ENCODE measurements around the gene LRP1B. TPM values are rescaled to one million over a fixed set of nuclear protein-coding genes. Genes with fewer than 3 reads are reported as not detected.

LRP1B gene
- total RNA-seq, 1 donor from 2014 or later: not detected

GRCh38 chr2:141517180-141517851 lies 613.5 kb downstream of the LRP1B start:
- POLR2A ChIA-PET: no interaction called here
- Mint-ChIP-seq H3K27ac (no peak overlapping the region), H3K4me3 (no peak overlapping the region), H3K27me3 (no peaks in the 10 kb centered on the region), H3K4me1 (peaks cover 2% of the 10 kb centered on the region), H3K9me3 (no peaks in the 10 kb centered on the region), H3K36me3 (ENCODE audit: low read depth) (no peaks in the 10 kb centered on the region)
- DNase-seq (no peak), ATAC-seq (ENCODE audit: low read depth) (no peak)
- intact Hi-C loops (cut with micrococcal nuclease): no loop called here
- CTCF ChIA-PET: no interaction called here
- TF ChIP-seq CTCF (IDR thresholded peaks at IDR 0.05): no peak

- Mint-ChIP-seq H3K27ac (no peak overlapping the region), H3K36me3 (ENCODE audit: low read depth) (no peaks in the 10 kb centered on the region), H3K9me3 (no peaks in the 10 kb centered on the region), H3K4me1 (peaks cover 2% of the 10 kb centered on the region), H3K4me3 (no peak overlapping the region), H3K27me3 (no peaks in the 10 kb centered on the region)
- intact Hi-C loops (cut with micrococcal nuclease): no loop called here
- DNase-seq: no peak
- ChIA-PET POLR2A (no interaction called here), CTCF (no interaction called here)
- no peak for ATAC-seq (ENCODE audit: low read depth)
- no peak for TF ChIP-seq CTCF (IDR thresholded peaks at IDR 0.05)
Measured at GRCh38 chr2:141515931-141516330, 614.9 kb downstream of the LRP1B start.

GRCh38 chr2:141513853-141514252 lies 617.0 kb downstream of the LRP1B start:
- Mint-ChIP-seq H3K36me3 (ENCODE audit: low read depth) (no peaks in the 10 kb centered on the region), H3K4me3 (no peak overlapping the region), H3K27ac (no peak overlapping the region), H3K9me3 (no peaks in the 10 kb centered on the region), H3K27me3 (no peaks in the 10 kb centered on the region), H3K4me1 (peaks cover under 1% of the 10 kb centered on the region)
- TF ChIP-seq CTCF (IDR thresholded peaks at IDR 0.05): no peak
- ChIA-PET CTCF (no interaction called here), POLR2A (no interaction called here)
- DNase-seq (no peak), ATAC-seq (ENCODE audit: low read depth) (peak; percentile 21)
- intact Hi-C loops (cut with micrococcal nuclease): no loop called here

GRCh38 chr2:141508806-141509595 lies 621.8 kb downstream of the LRP1B start:
- no peaks in the 10 kb centered on the region for H3K27me3 Mint-ChIP-seq
- no peak for DNase-seq
- H3K4me1 Mint-ChIP-seq: no peaks in the 10 kb centered on the region
- no peaks in the 10 kb centered on the region for H3K36me3 Mint-ChIP-seq (ENCODE audit: low read depth)
- no peak for ATAC-seq (ENCODE audit: low read depth)
- CTCF ChIA-PET: no interaction called here
- no peak overlapping the region for H3K27ac Mint-ChIP-seq
- no peak for TF ChIP-seq CTCF (IDR thresholded peaks at IDR 0.05)
- intact Hi-C loops (cut with micrococcal nuclease): no loop called here
- no peak overlapping the region for H3K4me3 Mint-ChIP-seq
- POLR2A ChIA-PET: no interaction called here
- no peaks in the 10 kb centered on the region for H3K9me3 Mint-ChIP-seq

DNA sequence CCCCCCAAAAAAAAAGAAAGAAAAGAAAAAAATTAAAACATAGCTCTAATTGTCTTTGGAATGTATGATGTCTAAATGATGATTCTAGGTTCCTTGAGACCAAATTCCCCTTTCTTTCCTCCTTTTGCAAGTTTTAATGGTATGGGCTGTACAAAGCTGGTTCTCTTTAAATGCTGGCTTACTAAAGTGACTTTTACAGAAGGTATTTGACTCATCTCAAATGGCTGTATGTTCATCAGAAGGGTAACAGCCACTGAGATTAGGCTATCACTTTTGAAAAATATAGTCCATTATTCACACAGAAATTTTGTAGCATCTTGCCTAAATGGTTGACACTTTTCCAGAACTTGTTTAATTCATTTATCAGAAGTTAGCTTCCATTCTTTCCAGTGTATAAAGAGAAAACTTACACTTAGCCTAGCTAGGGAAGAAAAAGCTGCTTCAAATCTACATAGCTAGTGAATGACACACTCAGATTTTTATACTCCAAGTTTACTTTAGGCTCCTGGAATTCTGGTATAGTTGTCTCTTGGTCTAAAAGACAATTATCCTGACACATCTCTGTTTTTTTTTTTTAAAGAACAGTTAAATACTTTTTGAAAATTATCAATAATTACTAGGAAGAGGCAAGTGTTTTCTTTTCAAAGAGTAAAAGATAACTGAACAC lies 622.6 kb downstream of the LRP1B start:
- Mint-ChIP-seq H3K4me3 (no peak overlapping the region), H3K27ac (no peak overlapping the region), H3K36me3 (ENCODE audit: low read depth) (no peaks in the 10 kb centered on the region), H3K27me3 (no peaks in the 10 kb centered on the region), H3K4me1 (no peaks in the 10 kb centered on the region), H3K9me3 (no peaks in the 10 kb centered on the region)
- ATAC-seq (ENCODE audit: low read depth) (no peak), DNase-seq (no peak)
- no peak for TF ChIP-seq CTCF (IDR thresholded peaks at IDR 0.05)
- ChIA-PET CTCF (no interaction called here), POLR2A (no interaction called here)
- intact Hi-C loops (cut with micrococcal nuclease): no loop called here

All from activated B cell treated with CpG ODN at 0.5 μM for 24 hours (primary cell).